Activated CD4-positive, alpha-beta T cell treated with anti-CD3 and anti-CD28 coated beads, Interleukin-2, amount 10 ng/mL, durations not matched to agents 24 days and 14 days (primary cell): ENCODE measurements around the gene CTNND1. TPM values are rescaled to one million over a fixed set of nuclear protein-coding genes. Genes with fewer than 3 reads are reported as not detected.

Source experiments
- DNase-seq: peaks from one replicate; pipeline ENCODE4 v3.0.0; 2022
- H3K27ac Mint-ChIP-seq: one replicate; pipeline ENCODE4 v1.8.0; 2022; ENCODE audit warnings: mild to moderate bottlenecking, mixed read lengths
- H3K27me3 Mint-ChIP-seq: one replicate; pipeline ENCODE4 v1.8.0; 2022; ENCODE audit warnings: mixed read lengths
- H3K36me3 Mint-ChIP-seq: one replicate; pipeline ENCODE4 v1.8.0; 2022; ENCODE audit warnings: low read depth, mild to moderate bottlenecking, mixed read lengths
- H3K4me1 Mint-ChIP-seq: one replicate; pipeline ENCODE4 v1.8.0; 2021; ENCODE audit warnings: mixed read lengths
- H3K4me3 Mint-ChIP-seq: one replicate; pipeline ENCODE4 v1.8.0; 2022; ENCODE audit warnings: mild to moderate bottlenecking, moderate library complexity, mixed read lengths
- H3K9me3 Mint-ChIP-seq: one replicate; pipeline ENCODE4 v1.8.0; 2021; ENCODE audit warnings: mixed read lengths
- intact Hi-C: fragments of 100-400 bp; cut with micrococcal nuclease; formaldehyde crosslinking; loops from one replicate; pipeline ENCODE4 v1.15.1; 2023
- total RNA-seq: library from RNA; stranded (reverse); gene quantifications from 2 replicates; pipeline ENCODE4 v1.2.3, GENCODE V29; 2022

Gene CTNND1
- total RNA-seq, 1 donor from 2014 or later: 4.9 TPM

GRCh38 chr11:57772562-57772961, 11.0 kb downstream of the CTNND1 start:
- Mint-ChIP-seq H3K27me3 (no peaks in the 10 kb centered on the region), H3K36me3 (peaks cover 4% of the 10 kb centered on the region), H3K27ac (no peak overlapping the region), H3K9me3 (no peaks in the 10 kb centered on the region), H3K4me3 (no peak overlapping the region), H3K4me1 (peaks cover 10% of the 10 kb centered on the region)
- no peak for DNase-seq
- intact Hi-C loops: no loop called here

- H3K27ac Mint-ChIP-seq: no peak overlapping the region
- peaks cover 4% of the 10 kb centered on the region for H3K36me3 Mint-ChIP-seq
- no peak for DNase-seq
- no peak overlapping the region for H3K4me3 Mint-ChIP-seq
- intact Hi-C loops: no loop called here
- H3K27me3 Mint-ChIP-seq: no peaks in the 10 kb centered on the region
- peaks cover 10% of the 10 kb centered on the region for H3K4me1 Mint-ChIP-seq
- no peaks in the 10 kb centered on the region for H3K9me3 Mint-ChIP-seq
These were observed 11.5 kb downstream of the CTNND1 start for GRCh38 chr11:57773026-57773598.

- no peaks in the 10 kb centered on the region for H3K9me3 Mint-ChIP-seq
- no peak overlapping the region for H3K27ac Mint-ChIP-seq
- H3K27me3 Mint-ChIP-seq: no peaks in the 10 kb centered on the region
- H3K36me3 Mint-ChIP-seq: peaks cover 4% of the 10 kb centered on the region
- intact Hi-C loops: no loop called here
- H3K4me1 Mint-ChIP-seq: peaks cover 16% of the 10 kb centered on the region
- no peak overlapping the region for H3K4me3 Mint-ChIP-seq
- no peak for DNase-seq
These were observed 13.9 kb downstream of the CTNND1 start for GRCh38 chr11:57775491-57775890.

GRCh38 chr11:57776031-57776521, 14.5 kb downstream of the CTNND1 start:
- Mint-ChIP-seq H3K4me1 (peaks cover 16% of the 10 kb centered on the region), H3K27ac (no peak overlapping the region), H3K27me3 (no peaks in the 10 kb centered on the region), H3K9me3 (no peaks in the 10 kb centered on the region), H3K4me3 (no peak overlapping the region), H3K36me3 (peaks cover 4% of the 10 kb centered on the region)
- intact Hi-C loops: no loop called here
- DNase-seq: no peak

DNA sequence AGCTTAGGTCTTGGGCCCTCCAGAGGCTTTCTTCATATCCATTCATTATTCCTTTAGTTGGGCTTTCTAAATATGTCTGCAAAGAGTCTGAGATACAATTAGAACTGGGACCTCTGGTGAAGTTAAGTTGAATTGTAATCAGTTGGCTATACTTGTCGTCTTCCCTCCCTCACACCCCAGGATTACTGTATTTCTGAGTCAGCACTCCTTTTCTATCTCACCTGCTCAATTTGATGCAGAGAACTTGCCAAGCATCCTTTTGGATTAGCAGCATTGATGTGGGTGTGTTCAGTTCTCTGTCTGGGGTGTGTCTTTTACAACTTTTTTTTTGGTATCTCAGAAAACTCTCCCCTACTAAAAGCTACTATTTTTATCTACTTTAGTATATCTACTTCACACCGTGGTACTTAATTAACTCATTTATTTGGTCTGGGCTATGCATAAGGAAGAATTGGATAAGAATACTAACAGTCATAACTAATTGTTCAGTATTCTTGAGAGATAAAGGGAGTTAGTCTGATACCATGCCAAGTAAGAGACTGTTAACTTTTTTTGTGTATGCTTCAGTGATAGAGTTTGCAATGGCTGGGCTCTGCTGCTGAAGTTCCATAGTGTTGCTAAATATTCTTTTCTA, 15.1 kb downstream of the CTNND1 start:
- DNase-seq: no peak
- Mint-ChIP-seq H3K4me3 (no peak overlapping the region), H3K4me1 (peaks cover 20% of the 10 kb centered on the region), H3K36me3 (peaks cover 5% of the 10 kb centered on the region), H3K27me3 (no peaks in the 10 kb centered on the region), H3K9me3 (no peaks in the 10 kb centered on the region), H3K27ac (no peak overlapping the region)
- intact Hi-C loops: no loop called here

DNA sequence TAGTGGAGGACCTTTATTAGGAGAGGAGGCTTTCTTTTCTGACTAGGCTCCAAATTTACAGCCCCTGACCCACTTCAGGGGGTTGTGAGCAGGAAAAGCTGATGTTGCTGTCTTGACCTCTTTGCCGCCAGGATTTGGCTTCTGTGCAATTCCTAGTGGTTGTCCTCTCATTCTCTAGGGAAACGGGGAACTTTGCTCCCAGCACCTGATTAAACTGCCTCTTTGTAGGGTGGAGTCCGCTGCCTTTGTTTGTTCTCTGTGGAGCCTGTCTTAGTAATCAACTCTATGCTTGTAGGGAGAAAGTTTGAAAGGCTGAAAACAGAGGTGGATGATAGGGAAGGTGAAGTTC, 16.3 kb downstream of the CTNND1 start:
- Mint-ChIP-seq H3K36me3 (peaks cover 6% of the 10 kb centered on the region), H3K4me3 (no peak overlapping the region), H3K9me3 (no peaks in the 10 kb centered on the region), H3K27ac (no peak overlapping the region), H3K4me1 (peaks cover 20% of the 10 kb centered on the region), H3K27me3 (no peaks in the 10 kb centered on the region)
- DNase-seq: no peak
- intact Hi-C loops: no loop called here

DNA sequence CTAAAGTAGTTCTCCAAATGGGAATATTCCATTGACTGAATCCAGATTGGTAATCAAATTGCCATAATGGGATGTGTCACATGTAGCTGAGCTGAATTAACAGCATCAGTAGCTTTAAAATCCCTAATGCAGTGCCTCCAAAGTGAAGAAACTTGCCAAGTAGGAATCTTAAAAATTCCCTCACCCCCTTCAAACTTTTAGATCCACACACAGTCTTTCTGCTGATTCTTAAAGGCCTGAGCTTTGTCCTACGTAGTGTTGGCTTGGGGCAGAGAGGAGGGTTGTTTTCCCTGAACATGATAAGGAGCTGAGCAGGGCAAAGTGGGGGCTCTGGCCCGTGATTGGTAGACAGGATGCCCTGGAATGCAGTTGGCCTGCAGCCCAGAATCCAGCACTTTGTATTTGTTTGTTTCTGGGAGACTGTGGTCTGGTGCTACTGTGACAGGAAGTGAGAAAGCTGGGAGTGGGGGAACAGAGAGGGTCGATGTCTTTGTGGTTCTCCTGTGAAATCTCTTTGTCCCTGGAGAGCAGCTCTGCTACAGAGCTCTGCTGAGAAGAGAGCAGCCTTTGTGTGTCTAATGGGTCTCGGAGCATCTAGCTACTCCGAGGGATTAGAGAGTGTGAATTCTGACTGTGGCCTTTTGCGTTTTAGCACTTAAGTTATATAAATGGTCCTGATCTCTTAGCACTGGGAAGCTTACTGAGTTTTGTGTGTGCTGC, 16.9 kb downstream of the CTNND1 start:
- H3K27ac Mint-ChIP-seq: no peak overlapping the region
- H3K36me3 Mint-ChIP-seq: peaks cover 6% of the 10 kb centered on the region
- no peaks in the 10 kb centered on the region for H3K9me3 Mint-ChIP-seq
- H3K27me3 Mint-ChIP-seq: no peaks in the 10 kb centered on the region
- no peak for DNase-seq
- peaks cover 19% of the 10 kb centered on the region for H3K4me1 Mint-ChIP-seq
- no peak overlapping the region for H3K4me3 Mint-ChIP-seq
- intact Hi-C loops: no loop called here

GRCh38 chr11:57779276-57779675, 17.7 kb downstream of the CTNND1 start:
- H3K4me1 Mint-ChIP-seq: peaks cover 19% of the 10 kb centered on the region
- no peaks in the 10 kb centered on the region for H3K27me3 Mint-ChIP-seq
- H3K27ac Mint-ChIP-seq: no peak overlapping the region
- intact Hi-C loops: no loop called here
- no peak overlapping the region for H3K4me3 Mint-ChIP-seq
- peaks cover 5% of the 10 kb centered on the region for H3K36me3 Mint-ChIP-seq
- no peaks in the 10 kb centered on the region for H3K9me3 Mint-ChIP-seq
- DNase-seq: no peak

DNA sequence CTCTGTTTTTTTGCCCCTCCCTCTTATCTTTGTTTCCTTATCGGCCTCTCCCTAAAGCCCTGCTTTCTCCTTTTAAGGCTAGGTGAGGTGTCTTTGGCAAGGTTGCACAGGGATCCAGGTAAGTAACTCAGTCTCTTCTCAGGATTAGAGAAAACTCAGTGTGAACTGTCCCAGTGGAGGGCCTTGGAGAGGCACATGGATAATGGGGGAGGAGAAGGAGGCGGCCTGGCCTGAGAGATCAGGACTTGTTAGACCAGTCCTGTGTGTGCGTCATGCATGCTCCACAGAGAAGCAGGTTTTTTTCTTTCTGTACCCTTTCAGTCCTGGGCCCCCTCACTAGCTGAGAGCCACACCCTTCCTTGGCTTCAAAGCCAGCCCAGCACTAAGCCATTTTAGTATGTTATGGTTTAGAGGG, 19.9 kb downstream of the CTNND1 start:
- Mint-ChIP-seq H3K4me1 (peaks cover 15% of the 10 kb centered on the region), H3K9me3 (no peaks in the 10 kb centered on the region), H3K27ac (no peak overlapping the region), H3K27me3 (no peaks in the 10 kb centered on the region), H3K4me3 (no peak overlapping the region), H3K36me3 (peaks cover 4% of the 10 kb centered on the region)
- intact Hi-C loops: no loop called here
- no peak for DNase-seq

- Mint-ChIP-seq H3K4me1 (peaks cover 13% of the 10 kb centered on the region), H3K27ac (no peak overlapping the region), H3K36me3 (peaks cover 4% of the 10 kb centered on the region), H3K27me3 (no peaks in the 10 kb centered on the region), H3K4me3 (no peak overlapping the region), H3K9me3 (no peaks in the 10 kb centered on the region)
- intact Hi-C loops: no loop called here
- no peak for DNase-seq
These were observed 23.5 kb downstream of the CTNND1 start for GRCh38 chr11:57785072-57785471.

DNA sequence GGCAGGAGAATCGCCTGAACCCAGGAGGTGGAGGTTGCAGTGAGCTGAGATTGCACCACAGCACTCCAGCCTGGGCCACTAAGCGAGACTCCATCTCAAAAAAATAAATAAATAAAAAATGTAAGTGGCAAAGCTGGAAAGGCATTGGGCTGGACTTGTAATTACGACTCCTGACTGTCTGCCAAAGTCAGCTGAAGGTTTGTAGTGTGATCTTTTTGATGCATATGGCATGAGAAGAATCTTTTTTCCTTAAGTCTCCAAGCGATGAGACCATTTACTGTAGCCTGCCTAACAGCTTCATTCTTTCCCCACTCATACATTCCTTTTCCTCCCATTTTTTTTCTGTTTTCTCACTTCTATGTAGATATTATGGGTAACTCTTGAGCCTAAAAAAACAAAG, 24.8 kb downstream of the CTNND1 start:
- H3K4me3 Mint-ChIP-seq: no peak overlapping the region
- H3K36me3 Mint-ChIP-seq: peaks cover 2% of the 10 kb centered on the region
- no peaks in the 10 kb centered on the region for H3K27me3 Mint-ChIP-seq
- peaks cover 16% of the 10 kb centered on the region for H3K4me1 Mint-ChIP-seq
- no peak overlapping the region for H3K27ac Mint-ChIP-seq
- H3K9me3 Mint-ChIP-seq: no peaks in the 10 kb centered on the region
- intact Hi-C loops: no loop called here
- no peak for DNase-seq

GRCh38 chr11:57787006-57787604, 25.5 kb downstream of the CTNND1 start:
- Mint-ChIP-seq H3K36me3 (peaks cover 2% of the 10 kb centered on the region), H3K27ac (no peak overlapping the region), H3K27me3 (no peaks in the 10 kb centered on the region), H3K4me3 (no peak overlapping the region), H3K4me1 (peaks cover 19% of the 10 kb centered on the region), H3K9me3 (no peaks in the 10 kb centered on the region)
- intact Hi-C loops: no loop called here
- no peak for DNase-seq

GRCh38 chr11:57787920-57788702, 26.5 kb downstream of the CTNND1 start:
- H3K36me3 Mint-ChIP-seq: peaks cover 5% of the 10 kb centered on the region
- no peak overlapping the region for H3K4me3 Mint-ChIP-seq
- no peak overlapping the region for H3K27ac Mint-ChIP-seq
- H3K4me1 Mint-ChIP-seq: peaks cover 28% of the 10 kb centered on the region
- no peak for DNase-seq
- no peaks in the 10 kb centered on the region for H3K9me3 Mint-ChIP-seq
- no peaks in the 10 kb centered on the region for H3K27me3 Mint-ChIP-seq
- intact Hi-C loops: no loop called here
